Cerebellar cortex (tissue), 1 donor: ENCODE results near the gene PARD3.
"Not testable (repeated sequence)": the region's sequence is repeated elsewhere in the genome, so short reads cannot be mapped to it uniquely, and the experiment has no call there.

Source experiments
- DNase-seq: peaks from one replicate; pipeline ENCODE4 v3.0.0-alpha.2; 2015; ENCODE audit warnings: low spot score

PARD3 gene

GRCh38 chr10:34715511-34716187, 99.4 kb downstream of the PARD3 start:
- no peak for DNase-seq

- no peak for DNase-seq
These were observed 101.2 kb downstream of the PARD3 start for GRCh38 chr10:34713875-34714274.

- no peak for DNase-seq
These were observed 103.6 kb downstream of the PARD3 start for GRCh38 chr10:34711500-34711899.

GRCh38 chr10:34710391-34710751, 104.7 kb downstream of the PARD3 start:
- no peak for DNase-seq

GRCh38 chr10:34709637-34710390, 105.3 kb downstream of the PARD3 start:
- no peak for DNase-seq

GRCh38 chr10:34707656-34708055, 107.4 kb downstream of the PARD3 start:
- DNase-seq = no peak

- DNase-seq = not testable (repeated sequence)
These were observed 108.1 kb downstream of the PARD3 start for GRCh38 chr10:34706992-34707391.

GRCh38 chr10:34706147-34706546, 108.9 kb downstream of the PARD3 start:
- DNase-seq = no peak

GRCh38 chr10:34705563-34705962, 109.5 kb downstream of the PARD3 start:
- no peak for DNase-seq

- no peak for DNase-seq
These were observed 110.4 kb downstream of the PARD3 start for GRCh38 chr10:34704526-34705184.

GRCh38 chr10:34702982-34703381, 112.1 kb downstream of the PARD3 start:
- DNase-seq = no peak

GRCh38 chr10:34702093-34702937, 112.8 kb downstream of the PARD3 start:
- no peak for DNase-seq

- DNase-seq = no peak
These were observed 113.9 kb downstream of the PARD3 start for GRCh38 chr10:34701194-34701593.

GRCh38 chr10:34700752-34701151, 114.3 kb downstream of the PARD3 start:
- DNase-seq = not testable (repeated sequence)

- no peak for DNase-seq
These were observed 115.1 kb downstream of the PARD3 start for GRCh38 chr10:34699904-34700517.

- no peak for DNase-seq
These were observed 116.1 kb downstream of the PARD3 start for GRCh38 chr10:34698979-34699378.

GRCh38 chr10:34698248-34698831, 116.8 kb downstream of the PARD3 start:
- DNase-seq = no peak

- DNase-seq = no peak
These were observed 117.5 kb downstream of the PARD3 start for GRCh38 chr10:34697351-34698247.

- DNase-seq = no peak
These were observed 118.7 kb downstream of the PARD3 start for GRCh38 chr10:34696423-34696822.

- DNase-seq = no peak
These were observed 124.6 kb downstream of the PARD3 start for GRCh38 chr10:34690383-34691049.
